ENCODE data around the gene BSCL2. TPM values are rescaled to one million over a fixed set of nuclear protein-coding genes. Genes with fewer than 3 reads are reported as not detected.
"Not testable (repeated sequence)": the region's sequence is repeated elsewhere in the genome, so short reads cannot be mapped to it uniquely, and the experiment has no call there.

BSCL2 gene
- total and polyA plus RNA-seq, 5 experiments from 2014 or later = 37.0 to 65.0 (median 58.2) TPM

DNA sequence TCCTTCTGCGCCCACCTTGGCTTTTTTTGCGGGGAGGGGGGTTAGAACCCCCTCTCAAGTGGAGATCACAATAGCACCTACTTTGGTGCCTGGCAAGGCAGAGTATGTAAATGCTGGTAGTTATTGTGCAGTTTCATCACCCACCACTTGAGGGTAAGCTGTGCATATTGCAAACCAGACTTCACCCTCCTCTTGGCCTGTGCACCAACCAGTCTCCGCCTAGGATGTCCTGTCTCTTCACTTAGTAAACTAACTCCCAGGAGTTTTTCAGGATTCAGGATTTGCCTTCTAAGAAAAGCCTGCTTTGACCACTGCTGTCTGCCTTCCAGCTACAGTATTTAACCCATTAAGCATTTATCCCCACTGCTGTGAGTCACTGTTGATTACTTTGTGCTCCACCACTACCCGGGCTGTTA is 26.4 kb downstream of the BSCL2 start:
- Mint-ChIP-seq H3K27me3 (no peaks in the 10 kb centered on the region), H3K36me3 (peaks cover 0 to 27% (median 4%) of the 10 kb centered on the region in 3 donors), H3K4me3 (peak overlapping the region; percentile 36 to 80 (median 63)), H3K9me3 (no peaks in the 10 kb centered on the region), H3K27ac (peak overlapping the region; percentile 68 to 95 (median 84)), H3K4me1 (peaks cover 17 to 37% (median 34%) of the 10 kb centered on the region in 4 donors)
- DNase-seq (peak in 8 of 10 donors; percentile 13 to 62 (median 34)), ATAC-seq (peak; percentile 70 to 77)
- POLR2A ChIA-PET = interaction anchor here (0.5 to 3.6 kb wide), 20 partner anchors 10 to 200 kb away, joined by 3 to 45 read pairs (median 5); partner anchors contain the start of genes B3GAT3, C11orf98, CSKMT and HNRNPUL2

DNA sequence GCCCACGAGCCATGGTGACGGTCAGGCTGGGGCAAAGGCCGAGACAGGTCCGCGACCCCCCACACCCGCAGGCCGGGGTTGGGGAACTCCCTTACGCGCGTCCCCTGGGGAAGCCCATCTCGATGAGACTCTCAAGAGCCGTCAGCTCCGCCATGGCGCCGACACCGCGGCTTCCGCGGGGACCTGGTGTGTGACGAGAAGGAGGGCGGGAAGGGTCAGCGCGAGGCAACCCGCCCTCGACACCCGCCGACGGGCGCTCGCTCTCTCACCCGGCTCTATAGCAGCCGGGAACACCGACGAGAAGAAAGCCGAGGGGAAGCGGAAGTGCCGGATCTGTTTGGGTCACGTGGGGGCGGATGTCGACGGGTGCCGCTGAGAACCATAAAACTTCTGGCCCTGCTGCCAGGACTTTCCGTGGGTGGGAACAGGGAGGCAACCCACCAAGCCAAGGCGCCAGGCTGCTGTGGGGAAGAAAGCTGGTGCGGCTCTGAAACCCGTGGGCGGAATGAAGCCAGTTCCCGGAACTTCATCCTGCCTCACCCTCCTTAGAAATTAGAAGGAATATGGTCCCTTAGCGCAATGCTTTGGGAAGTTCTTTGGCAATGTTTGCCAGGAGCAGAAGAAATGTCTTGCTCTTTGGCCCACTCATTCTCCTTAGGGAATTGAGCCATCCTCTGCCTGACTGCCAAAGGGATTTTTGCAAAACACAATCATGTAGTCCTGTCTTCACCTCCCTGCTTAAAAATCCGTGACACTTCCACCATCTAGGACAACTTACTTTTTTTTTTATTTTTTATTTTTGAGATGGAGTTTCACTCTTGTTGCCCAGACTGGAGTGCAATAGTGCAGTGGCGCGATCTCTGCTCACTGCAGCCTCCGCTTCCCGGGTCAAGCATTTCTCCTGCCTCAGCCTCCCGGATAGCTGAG is 28.2 kb downstream of the BSCL2 start, which contains the start of gene UBXN1:
Gene UBXN1 (minus strand): TSS at position 304 of the 927 bp plus-strand sequence. CDS start 150 bp downstream, at position 154.
- H3K36me3 Mint-ChIP-seq = peaks cover 0 to 37% (median 4%) of the 10 kb centered on the region in 3 donors
- peaks cover 19 to 42% (median 38%) of the 10 kb centered on the region in 4 donors for H3K4me1 Mint-ChIP-seq
- no peaks in the 10 kb centered on the region for H3K27me3 Mint-ChIP-seq
- peak within 1 kb of the TSS; percentile 94 to 98 (median 95) for H3K27ac Mint-ChIP-seq
- H3K9me3 Mint-ChIP-seq = no peaks in the 10 kb centered on the region
- POLR2A ChIA-PET = interaction anchor here (0.6 to 3.3 kb wide), 24 partner anchors 8 to 162 kb away, joined by 3 to 28 read pairs (median 6); partner anchors contain the start of genes B3GAT3, C11orf98, CSKMT and EEF1G
- peak; percentile 84 to 87 for ATAC-seq
- peak within 1 kb of the TSS; percentile 86 to 94 (median 90) for H3K4me3 Mint-ChIP-seq
- DNase-seq = peak; percentile 68 to 89 (median 78)

DNA sequence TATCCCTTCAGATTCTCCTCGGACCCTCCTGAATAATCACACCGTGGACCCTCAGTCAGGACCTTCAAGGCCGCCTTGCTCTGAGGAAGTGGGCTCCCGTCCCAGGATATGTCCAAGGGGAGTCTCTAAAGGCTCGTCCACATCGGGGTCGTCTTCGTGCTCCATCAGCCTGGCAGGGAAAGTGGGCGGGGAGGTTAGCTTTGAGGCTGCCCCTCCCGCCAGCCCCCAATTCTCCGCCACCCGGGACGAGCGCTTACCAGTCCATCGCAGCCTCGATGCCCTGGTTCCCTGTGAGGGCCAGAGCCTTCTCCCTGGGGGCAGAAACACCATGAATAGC is 28.8 kb downstream of the BSCL2 start:
- Mint-ChIP-seq H3K4me1 (peaks cover 19 to 48% (median 40%) of the 10 kb centered on the region in 4 donors), H3K9me3 (no peaks in the 10 kb centered on the region), H3K27me3 (no peaks in the 10 kb centered on the region), H3K4me3 (peak overlapping the region; percentile 86 to 94 (median 90)), H3K36me3 (peaks cover 0 to 39% (median 4%) of the 10 kb centered on the region in 3 donors), H3K27ac (peak overlapping the region; percentile 94 to 98 (median 95))
- POLR2A ChIA-PET = interaction anchor here (0.6 to 3.3 kb wide), 13 partner anchors 11 to 163 kb away, joined by 3 to 27 read pairs (median 5); partner anchors contain the start of genes C11orf98, CSKMT, GANAB and HNRNPUL2
- ATAC-seq (no peak), DNase-seq (no peak)

DNA sequence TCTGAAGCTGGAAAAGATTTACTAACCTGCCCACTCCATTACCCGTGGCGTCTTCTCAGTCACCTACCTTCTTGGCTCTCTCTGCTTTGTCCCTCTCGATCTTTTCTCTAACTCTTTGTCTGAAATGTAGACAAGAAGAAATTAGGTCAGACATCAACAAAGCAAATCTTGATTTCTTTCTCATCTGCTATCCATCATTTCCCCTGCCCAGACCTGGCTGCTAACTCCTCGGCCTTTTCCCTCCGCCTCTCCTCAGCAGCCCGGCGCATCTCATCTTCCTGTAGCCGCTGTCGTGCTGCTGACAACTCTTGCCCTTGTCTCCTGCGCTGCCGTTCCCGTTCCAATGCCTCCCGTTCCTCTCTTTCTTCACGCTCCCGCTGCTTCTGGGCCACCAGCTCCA is 29.5 kb downstream of the BSCL2 start:
- POLR2A ChIA-PET = interaction anchor here (0.8 to 5.8 kb wide), 6 partner anchors 11 to 164 kb away, joined by 3 to 59 read pairs (median 4); partner anchors contain the start of genes C11orf98, CSKMT, HNRNPUL2 and INTS5

DNA sequence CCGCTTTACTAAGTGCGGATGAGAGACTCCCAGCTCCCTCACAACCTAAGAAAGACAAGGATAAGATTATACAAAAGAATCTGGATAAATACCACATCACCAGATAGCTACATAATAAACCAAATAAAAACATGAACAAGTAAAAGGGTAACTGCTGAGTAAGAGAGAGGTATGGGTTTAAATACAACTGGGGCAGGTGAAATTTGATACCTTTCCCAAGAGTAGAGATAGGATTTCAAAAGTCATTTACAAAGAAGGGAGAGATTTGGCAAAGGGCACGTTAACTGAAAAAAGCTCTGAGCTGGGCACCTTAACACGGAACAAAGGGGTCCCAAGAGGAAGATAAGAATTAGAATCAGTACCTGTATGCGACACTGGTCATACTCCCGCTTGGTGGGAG is 30.1 kb downstream of the BSCL2 start:
- Mint-ChIP-seq H3K27ac (peak overlapping the region; percentile 67 to 98 (median 88)), H3K4me1 (peaks cover 19 to 59% (median 51%) of the 10 kb centered on the region in 4 donors), H3K4me3 (peak overlapping the region; percentile 23 to 94 (median 88)), H3K36me3 (peaks cover 0 to 39% (median 4%) of the 10 kb centered on the region in 3 donors), H3K9me3 (no peaks in the 10 kb centered on the region), H3K27me3 (no peaks in the 10 kb centered on the region)
- DNase-seq (no peak), ATAC-seq (no peak)
- POLR2A ChIA-PET = interaction anchor here (0.8 to 5.8 kb wide), 9 partner anchors 11 to 164 kb away, joined by 3 to 59 read pairs (median 4); partner anchors contain the start of genes BSCL2, C11orf98, CSKMT and GNG3

More for the DNA sequence above, 29.5 kb downstream of the BSCL2 start:
- Mint-ChIP-seq H3K9me3 (no peaks in the 10 kb centered on the region), H3K36me3 (peaks cover 0 to 39% (median 4%) of the 10 kb centered on the region in 3 donors), H3K27ac (peak overlapping the region; percentile 94 to 98 (median 95)), H3K27me3 (no peaks in the 10 kb centered on the region), H3K4me1 (peaks cover 19 to 54% (median 45%) of the 10 kb centered on the region in 4 donors), H3K4me3 (peak overlapping the region; percentile 86 to 94 (median 90))
- DNase-seq (no peak), ATAC-seq (no peak)

DNA sequence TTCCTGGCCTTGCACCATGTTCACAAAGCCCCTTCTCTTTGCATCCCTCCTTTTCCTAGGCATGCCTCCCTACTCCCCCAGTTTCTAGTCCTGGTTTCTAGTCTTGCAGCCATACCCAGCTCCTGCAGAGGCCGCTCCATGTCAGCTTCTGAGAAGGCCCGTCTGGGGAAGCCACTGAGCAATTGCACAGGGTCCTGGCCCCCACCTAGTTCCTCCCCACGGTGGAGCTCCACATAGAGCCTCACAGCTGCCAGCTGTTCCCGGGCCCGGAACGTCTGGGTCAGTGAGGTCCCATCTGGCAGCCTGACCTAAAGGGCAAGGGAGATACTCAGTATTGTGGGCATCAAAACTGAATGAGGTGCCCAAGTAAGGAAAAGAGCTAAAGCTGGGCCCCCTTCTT is 30.5 kb downstream of the BSCL2 start:
- peaks cover 21 to 62% (median 54%) of the 10 kb centered on the region in 4 donors for H3K4me1 Mint-ChIP-seq
- H3K9me3 Mint-ChIP-seq = no peaks in the 10 kb centered on the region
- ATAC-seq (no peak), DNase-seq (no peak)
- H3K36me3 Mint-ChIP-seq = peaks cover 0 to 39% (median 4%) of the 10 kb centered on the region in 3 donors
- peak overlapping the region in 7 of 10 donors; percentile 60 to 94 (median 91) for H3K4me3 Mint-ChIP-seq
- peak overlapping the region in 9 of 10 donors; percentile 67 to 98 (median 88) for H3K27ac Mint-ChIP-seq
- POLR2A ChIA-PET = interaction anchor here (0.6 to 5.8 kb wide), 10 partner anchors 10 to 163 kb away, joined by 3 to 59 read pairs (median 4); partner anchors contain the start of genes BSCL2, C11orf98, CSKMT and GNG3
- H3K27me3 Mint-ChIP-seq = no peaks in the 10 kb centered on the region

DNA sequence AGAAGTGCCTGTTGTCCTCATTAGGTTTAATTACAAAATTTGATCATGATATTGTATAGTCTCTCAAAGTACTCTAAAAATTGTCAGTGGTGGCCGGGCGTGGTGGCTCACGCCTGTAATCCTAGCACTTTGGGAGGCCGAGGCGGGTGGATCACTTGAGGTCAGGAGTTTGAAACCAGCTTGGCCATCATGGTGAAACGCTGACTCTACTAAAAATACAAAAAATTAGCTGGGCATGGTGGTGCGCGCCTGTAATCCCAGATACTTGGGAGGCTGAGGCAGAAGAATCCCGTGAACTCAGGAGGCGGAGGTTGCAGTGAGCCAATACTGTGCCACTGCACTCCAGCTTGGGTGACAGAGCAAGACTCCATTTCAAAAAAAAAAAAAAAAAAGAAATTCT is 31.8 kb downstream of the BSCL2 start:
- POLR2A ChIA-PET = interaction anchor here (0.6 to 14.7 kb wide), 4 partner anchors 9 to 175 kb away, joined by 3 to 541 read pairs (median 155); partner anchors contain the start of genes C11orf98, CSKMT, GANAB and INTS5
- not testable (repeated sequence) for H3K4me3 Mint-ChIP-seq, DNase-seq, ATAC-seq, H3K27me3 Mint-ChIP-seq, H3K9me3 Mint-ChIP-seq, H3K27ac Mint-ChIP-seq
- peaks cover 0 to 39% (median 4%) of the 10 kb centered on the region in 3 donors for H3K36me3 Mint-ChIP-seq
- peaks cover 26 to 70% (median 59%) of the 10 kb centered on the region in 4 donors for H3K4me1 Mint-ChIP-seq

DNA sequence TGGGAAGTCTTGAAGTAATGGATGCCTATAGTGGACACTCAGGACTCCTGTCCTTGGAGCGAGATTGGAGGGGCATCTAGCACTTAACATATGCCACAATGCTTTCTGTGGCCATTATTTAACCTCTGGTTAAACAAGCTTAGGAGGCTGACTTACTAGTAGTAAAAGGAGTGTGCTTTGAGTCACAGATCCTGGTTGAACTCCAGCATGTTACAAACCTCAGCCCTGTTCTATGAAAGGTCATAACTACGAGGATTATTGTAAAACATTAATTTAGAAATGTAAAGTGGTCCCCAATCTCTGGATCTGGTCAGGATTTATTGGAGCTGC is 34.1 kb downstream of the BSCL2 start:
- H3K27ac Mint-ChIP-seq = peak overlapping the region in 9 of 10 donors; percentile 4 to 99 (median 84)
- peak overlapping the region; percentile 96 to 100 (median 98) for H3K4me3 Mint-ChIP-seq
- ATAC-seq (no peak), DNase-seq (no peak)
- POLR2A ChIA-PET = interaction anchor here (1.3 to 14.7 kb wide), 9 partner anchors 7 to 208 kb away, joined by 3 to 541 read pairs (median 38); partner anchors contain the start of genes BSCL2, C11orf98, CSKMT and EEF1G
- no peaks in the 10 kb centered on the region for H3K27me3 Mint-ChIP-seq
- H3K4me1 Mint-ChIP-seq = peaks cover 27 to 73% (median 56%) of the 10 kb centered on the region in 4 donors
- H3K36me3 Mint-ChIP-seq = peaks cover 0 to 34% (median 4%) of the 10 kb centered on the region in 3 donors
- H3K9me3 Mint-ChIP-seq = no peaks in the 10 kb centered on the region

DNA sequence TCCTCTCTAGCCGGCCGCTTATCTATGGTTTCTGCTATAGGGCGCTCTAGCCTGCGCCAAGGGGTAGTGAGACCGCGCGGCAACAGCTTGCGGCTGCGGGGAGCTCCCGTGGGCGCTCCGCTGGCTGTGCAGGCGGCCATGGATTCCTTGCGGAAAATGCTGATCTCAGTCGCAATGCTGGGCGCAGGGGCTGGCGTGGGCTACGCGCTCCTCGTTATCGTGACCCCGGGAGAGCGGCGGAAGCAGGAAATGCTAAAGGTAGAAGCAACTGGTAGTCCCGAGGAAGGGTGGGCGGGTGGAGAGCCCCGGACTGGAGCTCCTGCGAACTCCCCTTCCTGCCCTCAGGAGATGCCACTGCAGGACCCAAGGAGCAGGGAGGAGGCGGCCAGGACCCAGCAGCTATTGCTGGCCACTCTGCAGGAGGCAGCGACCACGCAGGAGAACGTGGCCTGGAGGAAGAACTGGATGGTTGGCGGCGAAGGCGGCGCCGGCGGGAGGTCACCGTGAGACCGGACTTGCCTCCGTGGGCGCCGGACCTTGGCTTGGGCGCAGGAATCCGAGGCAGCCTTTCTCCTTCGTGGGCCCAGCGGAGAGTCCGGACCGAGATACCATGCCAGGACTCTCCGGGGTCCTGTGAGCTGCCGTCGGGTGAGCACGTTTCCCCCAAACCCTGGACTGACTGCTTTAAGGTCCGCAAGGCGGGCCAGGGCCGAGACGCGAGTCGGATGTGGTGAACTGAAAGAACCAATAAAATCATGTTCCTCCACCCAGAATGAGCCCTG is 35.4 kb downstream of the BSCL2 start, which contains the start of the genes LBHD1 and UQCC3:
Gene LBHD1 (minus strand): TSS at position 660 of the 782 bp plus-strand sequence. CDS start 2,236 bp downstream, outside the sequence.
Gene UQCC3 (plus strand): TSS at position 66 of the 782 bp plus-strand sequence. CDS start 73 bp downstream, at position 139.
- Mint-ChIP-seq H3K4me1 (peaks cover 22 to 67% (median 50%) of the 10 kb centered on the region in 4 donors), H3K36me3 (peaks cover 0 to 27% (median 0%) of the 10 kb centered on the region in 3 donors), H3K9me3 (no peaks in the 10 kb centered on the region), H3K4me3 (peak within 1 kb of the TSS; percentile 96 to 100 (median 98)), H3K27me3 (no peaks in the 10 kb centered on the region), H3K27ac (peak within 1 kb of the TSS; percentile 92 to 99 (median 96))
- DNase-seq (peak; percentile 52 to 85 (median 68)), ATAC-seq (peak; percentile 75 to 76)
- POLR2A ChIA-PET = interaction anchor here (0.6 to 14.7 kb wide), 35 partner anchors 9 to 247 kb away, joined by 3 to 541 read pairs (median 6); partner anchors contain the start of genes B3GAT3, BSCL2, EEF1G and EML3

DNA sequence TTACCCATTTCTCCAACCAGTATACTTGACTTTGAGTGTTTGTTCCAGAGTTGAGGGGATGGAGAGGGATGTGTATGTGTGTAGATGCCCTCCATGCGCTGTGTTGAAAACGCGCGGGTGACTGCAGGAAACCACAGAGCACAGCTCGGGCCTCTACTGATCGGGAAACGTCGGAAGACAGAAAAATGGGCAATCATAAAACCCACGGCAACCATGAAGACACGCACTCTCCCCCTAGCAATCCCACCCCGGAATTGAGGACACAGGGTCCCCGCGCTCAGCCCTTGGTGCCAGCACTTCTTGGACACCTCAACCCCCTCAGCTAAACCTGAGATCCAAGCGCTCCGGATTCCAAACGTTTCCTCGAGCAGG is 36.0 kb downstream of the BSCL2 start:
- POLR2A ChIA-PET = interaction anchor here (0.6 to 14.7 kb wide), 30 partner anchors 8 to 247 kb away, joined by 3 to 541 read pairs (median 6); partner anchors contain the start of genes B3GAT3, BSCL2, EEF1G and EML3
- peaks cover 0 to 24% (median 0%) of the 10 kb centered on the region in 3 donors for H3K36me3 Mint-ChIP-seq
- H3K4me3 Mint-ChIP-seq = peak overlapping the region; percentile 96 to 100 (median 98)
- DNase-seq (no peak), ATAC-seq (peak; percentile 45 to 48)
- peaks cover 24 to 67% (median 52%) of the 10 kb centered on the region in 4 donors for H3K4me1 Mint-ChIP-seq
- no peaks in the 10 kb centered on the region for H3K9me3 Mint-ChIP-seq
- H3K27me3 Mint-ChIP-seq = no peaks in the 10 kb centered on the region
- H3K27ac Mint-ChIP-seq = peak overlapping the region; percentile 92 to 99 (median 96)
